ENCODE data around the gene MRPL22.
"Not testable (repeated sequence)": the region's sequence is repeated elsewhere in the genome, so short reads cannot be mapped to it uniquely, and the experiment has no call there.

Gene MRPL22

GRCh38 chr5:154937186-154937717 lies 3.6 kb upstream of the MRPL22 start:
- Histone ChIP-seq H3K36me3 (ENCODE audit: control insufficient read depth, insufficient read depth, low read length) (no peaks in the 10 kb centered on the region), H3K27me3 (ENCODE audit: insufficient read depth, low read length, poor library complexity) (no peaks in the 10 kb centered on the region)
- no CpG with 5 or more reads among the region's 11 CpGs for WGBS (ENCODE audit: extremely low coverage, insufficient coverage, low lambda C conversion rate)

GRCh38 chr5:154937718-154938466 lies 3.0 kb upstream of the MRPL22 start, which contains the start of gene GEMIN5:
TSS of gene GEMIN5 (minus strand) at chr5:154938211. CDS start at chr5:154938133, 78 bp downstream.
- H3K79me2 ChIP-seq (ENCODE audit: control insufficient read depth, insufficient read depth, low read length), result peaks cover 22% of the 10 kb centered on the region
- peaks cover 1% of the 10 kb centered on the region for H3K4me1 ChIP-seq (ENCODE audit: control insufficient read depth, low read depth, low read length)
- peak within 1 kb of the TSS; percentile 26 for H3K27ac ChIP-seq (ENCODE audit: low read depth, low read length)
- peak within 1 kb of the TSS; percentile 92 for H3K9ac ChIP-seq (ENCODE audit: low read length)
- H3K36me3 ChIP-seq (ENCODE audit: control insufficient read depth, insufficient read depth, low read length), result no peaks in the 10 kb centered on the region
- H4K5ac ChIP-seq (ENCODE audit: low read length), result no peak within 1 kb of the TSS
- no peak within 1 kb of the TSS for H2AK5ac ChIP-seq (ENCODE audit: low read length)
- no CpG with 5 or more reads among the region's 61 CpGs for WGBS (ENCODE audit: extremely low coverage, insufficient coverage, low lambda C conversion rate)
- peak within 1 kb of the TSS; percentile 56 for H3K18ac ChIP-seq (ENCODE audit: low read length)
- peak within 1 kb of the TSS; percentile 40 for H3K4me2 ChIP-seq (ENCODE audit: low read length)
- peak within 1 kb of the TSS; percentile 93 for H3K56ac ChIP-seq (ENCODE audit: low read length)
- H3K27me3 ChIP-seq (ENCODE audit: insufficient read depth, low read length, poor library complexity), result no peaks in the 10 kb centered on the region
- H3K4ac ChIP-seq (ENCODE audit: low read depth, low read length), result peak within 1 kb of the TSS; percentile 38
- H2BK5ac ChIP-seq (ENCODE audit: low read length), result peak within 1 kb of the TSS; percentile 6
- H3K4me3 ChIP-seq (ENCODE audit: low read length), result peak within 1 kb of the TSS; percentile 91
- H2BK15ac ChIP-seq (replicated peaks; ENCODE audit: low read depth), result no peak within 1 kb of the TSS
- no peak within 1 kb of the TSS for H4K8ac ChIP-seq (ENCODE audit: low read depth, low read length)
- peaks cover 16% of the 10 kb centered on the region for H3K79me1 ChIP-seq (ENCODE audit: low read length)
- peak; percentile 95 for DNase-seq
- H3K23ac ChIP-seq (ENCODE audit: low read length), result no peak within 1 kb of the TSS
- H2BK120ac ChIP-seq (ENCODE audit: low read depth, low read length), result peak within 1 kb of the TSS; percentile 63

More at GRCh38 chr5:154937186-154937717, 3.6 kb upstream of the MRPL22 start:
- H3K27ac ChIP-seq (ENCODE audit: low read depth, low read length), result no peak overlapping the region
- no peak overlapping the region for H2BK15ac ChIP-seq (replicated peaks; ENCODE audit: low read depth)
- H3K4me1 ChIP-seq (ENCODE audit: control insufficient read depth, low read depth, low read length), result peaks cover 1% of the 10 kb centered on the region
- H3K79me2 ChIP-seq (ENCODE audit: control insufficient read depth, insufficient read depth, low read length), result peaks cover 19% of the 10 kb centered on the region
- no peak overlapping the region for H3K23ac ChIP-seq (ENCODE audit: low read length)
- H3K9ac ChIP-seq (ENCODE audit: low read length), result peak overlapping the region; percentile 92
- H4K8ac ChIP-seq (ENCODE audit: low read depth, low read length), result no peak overlapping the region
- no peak overlapping the region for H3K18ac ChIP-seq (ENCODE audit: low read length)
- no peak overlapping the region for H2BK5ac ChIP-seq (ENCODE audit: low read length)
- H3K79me1 ChIP-seq (ENCODE audit: low read length), result peaks cover 16% of the 10 kb centered on the region
- H3K4me2 ChIP-seq (ENCODE audit: low read length), result peak overlapping the region; percentile 37
- no peak overlapping the region for H2AK5ac ChIP-seq (ENCODE audit: low read length)
- no peak overlapping the region for H3K4ac ChIP-seq (ENCODE audit: low read depth, low read length)
- no peak overlapping the region for H2BK120ac ChIP-seq (ENCODE audit: low read depth, low read length)
- no peak for DNase-seq
- peak overlapping the region; percentile 93 for H3K56ac ChIP-seq (ENCODE audit: low read length)
- no peak overlapping the region for H4K5ac ChIP-seq (ENCODE audit: low read length)
- peak overlapping the region; percentile 91 for H3K4me3 ChIP-seq (ENCODE audit: low read length)

GRCh38 chr5:154939387-154939786 lies 1.5 kb upstream of the MRPL22 start:
- H3K4me2 ChIP-seq (ENCODE audit: low read length); H3K4ac ChIP-seq (ENCODE audit: low read depth, low read length); H4K8ac ChIP-seq (ENCODE audit: low read depth, low read length); H2BK15ac ChIP-seq (replicated peaks; ENCODE audit: low read depth); H4K5ac ChIP-seq (ENCODE audit: low read length); H3K23ac ChIP-seq (ENCODE audit: low read length); H3K27me3 ChIP-seq (ENCODE audit: insufficient read depth, low read length, poor library complexity); H3K4me3 ChIP-seq (ENCODE audit: low read length); H3K9ac ChIP-seq (ENCODE audit: low read length); H2AK5ac ChIP-seq (ENCODE audit: low read length); H3K36me3 ChIP-seq (ENCODE audit: control insufficient read depth, insufficient read depth, low read length); H3K18ac ChIP-seq (ENCODE audit: low read length); H3K4me1 ChIP-seq (ENCODE audit: control insufficient read depth, low read depth, low read length); H2BK5ac ChIP-seq (ENCODE audit: low read length): not testable (repeated sequence)
- peaks cover 23% of the 10 kb centered on the region for H3K79me2 ChIP-seq (ENCODE audit: control insufficient read depth, insufficient read depth, low read length)
- H3K27ac ChIP-seq (ENCODE audit: low read depth, low read length), result peak overlapping the region; percentile 46
- peaks cover 15% of the 10 kb centered on the region for H3K79me1 ChIP-seq (ENCODE audit: low read length)
- WGBS (ENCODE audit: extremely low coverage, insufficient coverage, low lambda C conversion rate), result no CpG with 5 or more reads among the region's 5 CpGs
- DNase-seq, result peak; percentile 66
- peak overlapping the region; percentile 1 for H3K56ac ChIP-seq (ENCODE audit: low read length)
- peak overlapping the region; percentile 49 for H2BK120ac ChIP-seq (ENCODE audit: low read depth, low read length)

GRCh38 chr5:154940375-154940771 lies 500 bp upstream of the MRPL22 start:
- no peak overlapping the region for H3K27ac ChIP-seq (ENCODE audit: low read depth, low read length)

GRCh38 chr5:154943527-154943926 lies 2.7 kb downstream of the MRPL22 start:
- Histone ChIP-seq H3K18ac (ENCODE audit: low read length) (no peak overlapping the region), H3K4ac (ENCODE audit: low read depth, low read length) (no peak overlapping the region), H4K8ac (ENCODE audit: low read depth, low read length) (no peak overlapping the region), H2AK5ac (ENCODE audit: low read length) (no peak overlapping the region), H4K5ac (ENCODE audit: low read length) (no peak overlapping the region), H3K27me3 (ENCODE audit: insufficient read depth, low read length, poor library complexity) (no peaks in the 10 kb centered on the region), H3K4me1 (ENCODE audit: control insufficient read depth, low read depth, low read length) (no peaks in the 10 kb centered on the region), H3K23ac (ENCODE audit: low read length) (no peak overlapping the region), H3K56ac (ENCODE audit: low read length) (no peak overlapping the region), H2BK120ac (ENCODE audit: low read depth, low read length) (no peak overlapping the region), H3K4me3 (ENCODE audit: low read length) (no peak overlapping the region), H3K27ac (ENCODE audit: low read depth, low read length) (no peak overlapping the region), H2BK15ac (replicated peaks; ENCODE audit: low read depth) (no peak overlapping the region), H3K36me3 (ENCODE audit: control insufficient read depth, insufficient read depth, low read length) (no peaks in the 10 kb centered on the region), H2BK5ac (ENCODE audit: low read length) (no peak overlapping the region), H3K79me1 (ENCODE audit: low read length) (peaks cover 6% of the 10 kb centered on the region), H3K79me2 (ENCODE audit: control insufficient read depth, insufficient read depth, low read length) (peaks cover 11% of the 10 kb centered on the region), H3K4me2 (ENCODE audit: low read length) (no peak overlapping the region), H3K9ac (ENCODE audit: low read length) (no peak overlapping the region)
- no peak for DNase-seq
- no CpG with 5 or more reads among the region's 5 CpGs for WGBS (ENCODE audit: extremely low coverage, insufficient coverage, low lambda C conversion rate)

More at GRCh38 chr5:154940375-154940771, 500 bp upstream of the MRPL22 start:
- Histone ChIP-seq H4K5ac (ENCODE audit: low read length) (no peak overlapping the region), H3K56ac (ENCODE audit: low read length) (peak overlapping the region; percentile 68), H3K23ac (ENCODE audit: low read length) (no peak overlapping the region), H3K9ac (ENCODE audit: low read length) (peak overlapping the region; percentile 93), H2BK120ac (ENCODE audit: low read depth, low read length) (no peak overlapping the region), H3K4me1 (ENCODE audit: control insufficient read depth, low read depth, low read length) (peaks cover 1% of the 10 kb centered on the region), H4K8ac (ENCODE audit: low read depth, low read length) (no peak overlapping the region), H3K27me3 (ENCODE audit: insufficient read depth, low read length, poor library complexity) (no peaks in the 10 kb centered on the region), H3K18ac (ENCODE audit: low read length) (peak overlapping the region; percentile 25), H2BK5ac (ENCODE audit: low read length) (no peak overlapping the region), H3K4ac (ENCODE audit: low read depth, low read length) (no peak overlapping the region), H2BK15ac (replicated peaks; ENCODE audit: low read depth) (no peak overlapping the region), H2AK5ac (ENCODE audit: low read length) (no peak overlapping the region), H3K36me3 (ENCODE audit: control insufficient read depth, insufficient read depth, low read length) (no peaks in the 10 kb centered on the region), H3K4me3 (ENCODE audit: low read length) (no peak overlapping the region), H3K4me2 (ENCODE audit: low read length) (no peak overlapping the region), H3K79me1 (ENCODE audit: low read length) (peaks cover 12% of the 10 kb centered on the region), H3K79me2 (ENCODE audit: control insufficient read depth, insufficient read depth, low read length) (peaks cover 21% of the 10 kb centered on the region)
- no CpG with 5 or more reads among the region's 9 CpGs for WGBS (ENCODE audit: extremely low coverage, insufficient coverage, low lambda C conversion rate)
- DNase-seq, result no peak

Data from mesendoderm (in vitro differentiated cells).